SK-N-MC (cell line): ENCODE results near the gene TRIM29.

ENCODE experiments used
- EZH2 ChIP-seq: fragments of 200-600 bp; sonication (generic); IDR thresholded peaks from one replicate; pipeline ENCODE4 v1.6.1; 2017; ENCODE audit warnings: antibody characterized with exemption
- FOXP2 ChIP-seq: optimal IDR thresholded peaks from 2 replicates; pipeline ENCODE3; 2011; ENCODE audit warnings: mild to moderate bottlenecking, moderate library complexity; ENCODE audit not compliant: insufficient read depth; ENCODE audit errors: extremely low read length, control extremely low read depth
- POLR2AphosphoS5 ChIP-seq: IDR thresholded peaks from 2 replicates; pipeline ENCODE4 v1.6.1; 2012; ENCODE audit warnings: mild to moderate bottlenecking, low read depth, low read length, borderline replicate concordance

DNA sequence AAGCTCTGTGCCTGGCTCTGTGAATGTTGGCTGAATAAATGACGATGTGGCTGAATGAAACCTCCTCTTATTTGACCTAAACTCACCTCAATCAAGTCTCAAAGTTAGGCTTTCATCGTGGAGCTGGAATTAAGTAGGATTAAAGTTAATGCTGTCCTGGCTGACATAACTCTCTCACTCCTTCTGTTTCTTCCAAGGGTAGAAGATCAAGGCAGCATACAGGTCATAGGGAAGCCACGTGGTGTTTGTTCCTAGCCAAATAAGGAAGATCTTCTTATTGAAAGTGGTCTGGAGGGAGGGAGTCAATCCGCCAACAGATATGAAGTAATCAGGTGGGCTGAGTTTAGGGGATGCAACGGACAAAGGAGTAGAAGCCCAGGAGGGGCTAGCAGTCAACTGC is 59.5 kb downstream of the TRIM29 start:
- no peak for TF ChIP-seq POLR2AphosphoS5
- no peak for TF ChIP-seq EZH2
- no peak for TF ChIP-seq FOXP2
